Fibroblast of skin of scalp (primary cell): ENCODE measurements around the gene RNF138.
A peak's percentile ranks its signal among the peaks of the same experiment; 100 is the strongest.
"Not testable (repeated sequence)": the region's sequence is repeated elsewhere in the genome, so short reads cannot be mapped to it uniquely, and the experiment has no call there.

ENCODE experiments used
- DNase-seq: peaks from one replicate; pipeline ENCODE4 v3.0.0-alpha.2; 2013

Gene RNF138

GRCh38 chr18:32095900-32096229 lies 4.2 kb downstream of the RNF138 start:
- no peak for DNase-seq

- DNase-seq: no peak
Measured at GRCh38 chr18:32096946-32097345, 5.3 kb downstream of the RNF138 start.

- DNase-seq: no peak
Measured at GRCh38 chr18:32104516-32104915, 12.8 kb downstream of the RNF138 start.

- no peak for DNase-seq
Measured at GRCh38 chr18:32110005-32110404, 18.3 kb downstream of the RNF138 start.

GRCh38 chr18:32111706-32112105 lies 20.0 kb downstream of the RNF138 start:
- no peak for DNase-seq

- DNase-seq: no peak
Measured at GRCh38 chr18:32112826-32113225, 21.2 kb downstream of the RNF138 start.

GRCh38 chr18:32114293-32114942 lies 22.7 kb downstream of the RNF138 start:
- no peak for DNase-seq

- DNase-seq: no peak
Measured at GRCh38 chr18:32122039-32122438, 30.4 kb downstream of the RNF138 start.

- DNase-seq: no peak
Measured at GRCh38 chr18:32126538-32126937, 34.9 kb downstream of the RNF138 start.

GRCh38 chr18:32135625-32136024 lies 44.0 kb downstream of the RNF138 start:
- no peak for DNase-seq

- DNase-seq: no peak
Measured at GRCh38 chr18:32138332-32138982, 46.8 kb downstream of the RNF138 start.

GRCh38 chr18:32139835-32140283 lies 48.2 kb downstream of the RNF138 start:
- no peak for DNase-seq

- no peak for DNase-seq
Measured at GRCh38 chr18:32148185-32148870, 56.7 kb downstream of the RNF138 start.

GRCh38 chr18:32152705-32153448 lies 61.2 kb downstream of the RNF138 start:
- DNase-seq: no peak

GRCh38 chr18:32156855-32157254 lies 65.2 kb downstream of the RNF138 start:
- no peak for DNase-seq

GRCh38 chr18:32157580-32157979 lies 65.9 kb downstream of the RNF138 start:
- DNase-seq: no peak

- DNase-seq: peak; percentile 86
Measured at GRCh38 chr18:32158108-32158624, 66.5 kb downstream of the RNF138 start.

- DNase-seq: not testable (repeated sequence)
Measured at GRCh38 chr18:32158631-32159030, 67.0 kb downstream of the RNF138 start.

- no peak for DNase-seq
Measured at GRCh38 chr18:32160547-32160946, 68.9 kb downstream of the RNF138 start.

- DNase-seq: no peak
Measured at GRCh38 chr18:32167980-32168730, 76.5 kb downstream of the RNF138 start.

GRCh38 chr18:32173654-32174053 lies 82.0 kb downstream of the RNF138 start:
- no peak for DNase-seq

GRCh38 chr18:32174719-32175118 lies 83.0 kb downstream of the RNF138 start:
- DNase-seq: no peak
